ENCODE data around the gene RCSD1.

Gene RCSD1

DNA sequence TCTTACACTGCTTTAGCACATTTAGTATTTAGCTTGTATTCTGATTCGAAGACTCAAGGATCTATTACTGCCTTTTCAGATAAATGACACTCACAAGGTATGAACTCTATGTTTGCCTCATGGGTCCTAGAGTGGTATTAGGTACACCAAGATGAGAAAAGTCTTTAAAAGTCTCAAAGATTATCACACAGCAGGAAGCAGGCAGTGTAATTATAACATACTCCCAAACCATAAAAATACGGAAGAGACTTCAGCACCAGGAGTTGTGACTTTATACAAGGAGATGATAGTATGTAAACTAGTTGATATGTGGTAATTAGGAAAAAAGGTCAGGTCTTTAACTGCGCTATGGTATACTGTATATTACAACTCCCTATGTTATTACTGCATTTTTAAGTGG lies 11.2 kb upstream of the RCSD1 start:
- Histone ChIP-seq H3K9me3 (ENCODE audit: control insufficient read depth, low read length) (peaks cover 11% of the 10 kb centered on the region), H3K4me1 (ENCODE audit: control insufficient read depth, insufficient read depth, low read length, poor library complexity, severe bottlenecking) (peaks cover 33% of the 10 kb centered on the region), H3K4me3 (ENCODE audit: extremely low read depth, insufficient read depth, low read length, poor library complexity, severe bottlenecking) (no peak overlapping the region), H3K36me3 (ENCODE audit: control insufficient read depth, insufficient read depth, low read length) (no peaks in the 10 kb centered on the region), H3K27ac (ENCODE audit: low read depth, low read length, severe bottlenecking) (no peak overlapping the region)
- 100% methylated on average over 1 of the region's 3 CpGs; no CpG with 5 or more reads in 1 of the 2 experiments for WGBS, 2 experiments (ENCODE audit: insufficient coverage in 2 of 2)

DNA sequence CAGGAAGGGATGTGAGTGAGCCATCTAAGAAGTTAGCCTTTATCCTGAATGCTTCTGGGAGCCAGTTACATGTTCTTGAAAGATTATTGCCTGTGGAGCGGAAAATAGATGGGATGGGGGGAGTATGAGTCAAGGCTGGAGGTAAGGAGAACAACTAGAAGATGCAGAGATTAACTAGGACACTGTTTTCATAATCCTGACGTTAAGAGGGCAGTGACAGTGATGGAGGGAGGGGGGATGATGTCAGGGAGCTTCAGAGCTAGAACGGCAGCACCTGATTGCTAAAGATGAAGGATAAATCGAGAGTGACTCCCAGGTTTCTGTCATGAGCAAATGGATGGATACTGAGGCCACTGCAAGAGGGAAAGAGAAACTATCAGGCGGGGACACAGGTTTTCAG lies 10.0 kb upstream of the RCSD1 start:
- peak overlapping the region; percentile 47 for H3K27ac ChIP-seq (ENCODE audit: low read depth, low read length, severe bottlenecking)
- peaks cover 8% of the 10 kb centered on the region for H3K9me3 ChIP-seq (ENCODE audit: control insufficient read depth, low read length)
- H3K36me3 ChIP-seq (ENCODE audit: control insufficient read depth, insufficient read depth, low read length) = no peaks in the 10 kb centered on the region
- WGBS, 2 experiments (ENCODE audit: insufficient coverage in 2 of 2) = 80 to 86% methylated on average over 5 of the region's 5 CpGs
- no peak overlapping the region for H3K4me3 ChIP-seq (ENCODE audit: extremely low read depth, insufficient read depth, low read length, poor library complexity, severe bottlenecking)
- peaks cover 33% of the 10 kb centered on the region for H3K4me1 ChIP-seq (ENCODE audit: control insufficient read depth, insufficient read depth, low read length, poor library complexity, severe bottlenecking)

DNA sequence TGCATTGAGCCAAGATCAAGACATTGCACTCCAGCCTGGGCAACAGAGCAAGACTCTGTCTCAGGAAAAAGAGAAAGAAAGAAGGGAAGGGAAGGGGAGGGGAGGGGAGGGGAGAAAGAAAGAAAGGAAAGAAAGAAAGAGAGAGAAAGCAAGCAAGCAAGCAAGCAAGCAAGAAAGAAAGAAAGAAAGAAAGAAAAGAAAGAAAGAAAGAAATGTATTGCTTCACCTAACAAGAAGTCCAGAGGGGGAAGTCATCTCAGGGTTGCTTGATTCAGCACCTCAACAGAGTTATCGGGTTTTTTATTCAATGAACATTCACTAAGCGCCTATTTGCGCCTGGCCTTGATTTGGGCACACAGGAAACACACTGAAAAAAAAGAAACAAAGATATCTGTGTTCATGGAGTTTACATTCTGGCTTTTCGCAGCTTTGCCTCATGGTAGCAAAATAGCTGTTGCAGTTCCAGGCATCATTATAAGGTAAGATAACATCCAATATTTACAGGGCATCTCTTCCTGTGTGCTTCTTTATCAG lies 8.2 kb upstream of the RCSD1 start:
- Histone ChIP-seq H3K4me3 (ENCODE audit: extremely low read depth, insufficient read depth, low read length, poor library complexity, severe bottlenecking) (no peak overlapping the region), H3K36me3 (ENCODE audit: control insufficient read depth, insufficient read depth, low read length) (no peaks in the 10 kb centered on the region), H3K4me1 (ENCODE audit: control insufficient read depth, insufficient read depth, low read length, poor library complexity, severe bottlenecking) (peaks cover 28% of the 10 kb centered on the region), H3K9me3 (ENCODE audit: control insufficient read depth, low read length) (no peaks in the 10 kb centered on the region), H3K27ac (ENCODE audit: low read depth, low read length, severe bottlenecking) (no peak overlapping the region)
- 90 to 100% methylated on average over 2 to 3 of the region's 4 CpGs for WGBS, 2 experiments (ENCODE audit: insufficient coverage in 2 of 2)

DNA sequence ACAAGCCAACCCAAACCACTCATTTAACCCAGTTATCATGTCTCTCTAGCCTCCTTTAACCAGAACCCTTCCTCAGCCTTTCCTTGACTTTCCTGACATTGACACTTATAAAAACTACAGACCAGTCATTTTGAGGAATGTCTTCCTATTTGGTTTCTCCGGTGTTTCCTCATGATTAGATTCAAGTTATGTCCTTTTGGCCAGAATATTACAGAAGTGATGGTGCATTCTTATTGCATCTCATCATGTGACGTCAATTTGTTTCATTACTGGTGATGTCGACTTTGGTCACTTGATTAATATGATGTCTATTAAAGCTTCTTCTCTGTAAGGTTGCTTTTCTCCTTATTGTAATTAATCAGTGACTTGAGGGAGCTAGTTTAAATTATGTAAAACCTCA lies 6.1 kb upstream of the RCSD1 start:
- Histone ChIP-seq H3K4me1 (ENCODE audit: control insufficient read depth, insufficient read depth, low read length, poor library complexity, severe bottlenecking) (peaks cover 18% of the 10 kb centered on the region), H3K36me3 (ENCODE audit: control insufficient read depth, insufficient read depth, low read length) (no peaks in the 10 kb centered on the region), H3K9me3 (ENCODE audit: control insufficient read depth, low read length) (no peaks in the 10 kb centered on the region), H3K27ac (ENCODE audit: low read depth, low read length, severe bottlenecking) (no peak overlapping the region), H3K4me3 (ENCODE audit: extremely low read depth, insufficient read depth, low read length, poor library complexity, severe bottlenecking) (no peak overlapping the region)
- WGBS, 2 experiments (ENCODE audit: insufficient coverage in 2 of 2) = 100% methylated on average over 1 of the region's 3 CpGs; no CpG with 5 or more reads in 1 of the 2 experiments

DNA sequence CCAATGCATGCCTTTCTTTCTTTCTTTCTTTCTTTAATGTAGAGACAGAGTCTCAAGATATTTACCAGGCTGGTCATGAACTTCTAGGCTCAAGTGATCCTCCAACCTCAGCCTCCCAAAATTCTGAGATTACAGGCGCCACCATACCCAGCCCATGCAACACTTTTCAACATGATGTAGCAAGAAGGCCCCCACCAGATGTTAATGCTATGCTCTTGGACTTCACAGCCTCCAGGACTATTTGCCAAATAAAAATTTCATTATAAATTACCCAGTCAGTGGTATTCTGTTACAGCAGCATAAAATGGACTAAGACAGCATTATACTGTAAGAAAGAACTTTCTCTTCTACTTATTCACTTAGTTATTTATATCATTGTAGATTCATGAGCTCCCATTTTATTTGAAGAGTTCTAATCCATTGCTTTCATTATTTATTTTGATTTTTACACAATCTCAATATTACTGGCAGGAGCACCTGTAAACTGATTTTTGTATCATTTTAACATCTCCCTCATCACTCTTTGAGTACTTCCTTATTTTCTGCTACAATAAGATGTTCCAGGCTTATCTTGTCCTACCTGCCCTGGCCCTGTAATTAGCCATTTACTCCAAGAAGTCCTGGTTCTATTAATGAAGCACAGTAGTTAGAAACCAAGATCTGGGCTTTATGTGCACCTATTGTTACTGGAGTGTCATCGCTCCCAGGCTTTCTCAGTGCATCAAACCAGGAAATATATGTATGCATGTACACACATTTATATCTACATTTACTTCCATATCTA lies 4.8 kb upstream of the RCSD1 start:
- peaks cover 19% of the 10 kb centered on the region for H3K4me1 ChIP-seq (ENCODE audit: control insufficient read depth, insufficient read depth, low read length, poor library complexity, severe bottlenecking)
- H3K36me3 ChIP-seq (ENCODE audit: control insufficient read depth, insufficient read depth, low read length) = no peaks in the 10 kb centered on the region
- H3K9me3 ChIP-seq (ENCODE audit: control insufficient read depth, low read length) = no peaks in the 10 kb centered on the region
- no peak overlapping the region for H3K4me3 ChIP-seq (ENCODE audit: extremely low read depth, insufficient read depth, low read length, poor library complexity, severe bottlenecking)
- WGBS, 2 experiments (ENCODE audit: insufficient coverage in 2 of 2) = 100% methylated on average over 1 of the region's 2 CpGs
- no peak overlapping the region for H3K27ac ChIP-seq (ENCODE audit: low read depth, low read length, severe bottlenecking)

DNA sequence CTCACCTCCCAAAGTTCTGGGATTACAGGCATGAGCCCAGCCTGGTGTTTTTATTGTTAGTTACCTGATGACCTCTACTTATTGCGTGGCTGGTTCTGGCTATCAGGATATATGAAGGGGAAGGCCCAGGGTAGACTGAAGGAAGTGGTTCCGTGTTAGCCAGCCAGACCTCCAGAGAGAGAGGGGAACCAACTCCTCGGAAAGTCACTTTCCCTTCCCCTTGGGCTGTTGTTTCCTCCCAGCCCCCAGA lies 2.5 kb upstream of the RCSD1 start:
- H3K27ac ChIP-seq (ENCODE audit: low read depth, low read length, severe bottlenecking) = peak overlapping the region; percentile 57
- H3K4me1 ChIP-seq (ENCODE audit: control insufficient read depth, insufficient read depth, low read length, poor library complexity, severe bottlenecking) = peaks cover 33% of the 10 kb centered on the region
- no peak overlapping the region for H3K4me3 ChIP-seq (ENCODE audit: extremely low read depth, insufficient read depth, low read length, poor library complexity, severe bottlenecking)
- H3K9me3 ChIP-seq (ENCODE audit: control insufficient read depth, low read length) = no peaks in the 10 kb centered on the region
- WGBS, 2 experiments (ENCODE audit: insufficient coverage in 2 of 2) = 94% methylated on average over 2 of the region's 3 CpGs; no CpG with 5 or more reads in 1 of the 2 experiments
- H3K36me3 ChIP-seq (ENCODE audit: control insufficient read depth, insufficient read depth, low read length) = no peaks in the 10 kb centered on the region

DNA sequence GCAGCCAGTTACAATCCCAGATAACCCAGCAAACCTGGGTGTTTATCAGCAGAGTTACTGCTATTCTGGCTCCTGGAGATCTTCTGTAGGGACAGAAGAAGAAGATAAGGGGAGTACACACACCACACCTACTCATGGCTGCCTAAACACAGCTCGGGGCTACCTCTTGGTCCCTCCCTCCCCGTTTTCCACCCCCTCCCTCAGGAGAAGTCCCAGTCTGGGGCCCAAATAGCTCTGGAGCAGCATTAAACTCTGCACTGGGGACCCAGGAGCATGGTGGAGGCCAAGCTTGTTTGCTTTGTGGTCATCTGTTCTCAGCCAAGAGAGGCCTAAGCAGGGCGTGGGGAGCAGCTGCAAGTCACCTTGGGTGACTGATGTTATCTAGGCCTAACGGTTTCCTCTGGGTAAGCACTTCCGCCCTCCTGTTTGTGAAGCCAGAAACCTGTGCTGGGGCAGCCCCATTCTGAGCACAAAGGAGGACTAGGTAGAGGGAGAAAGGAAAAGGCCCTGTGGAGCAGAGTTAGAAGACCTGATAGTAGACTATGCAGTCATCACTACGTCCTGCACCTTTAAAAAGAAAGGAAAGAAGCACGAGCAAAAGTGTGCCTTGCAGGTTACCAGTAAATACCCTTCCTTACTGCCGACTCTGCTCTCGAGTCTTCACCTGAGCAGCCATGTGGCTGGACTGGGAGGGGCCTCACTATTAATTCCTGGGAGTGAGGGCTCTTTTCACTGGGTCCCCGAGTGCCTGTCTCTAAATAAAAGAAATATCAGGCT lies 2.0 kb upstream of the RCSD1 start:
- Histone ChIP-seq H3K9me3 (ENCODE audit: control insufficient read depth, low read length) (no peaks in the 10 kb centered on the region), H3K27ac (ENCODE audit: low read depth, low read length, severe bottlenecking) (peak overlapping the region; percentile 57)

DNA sequence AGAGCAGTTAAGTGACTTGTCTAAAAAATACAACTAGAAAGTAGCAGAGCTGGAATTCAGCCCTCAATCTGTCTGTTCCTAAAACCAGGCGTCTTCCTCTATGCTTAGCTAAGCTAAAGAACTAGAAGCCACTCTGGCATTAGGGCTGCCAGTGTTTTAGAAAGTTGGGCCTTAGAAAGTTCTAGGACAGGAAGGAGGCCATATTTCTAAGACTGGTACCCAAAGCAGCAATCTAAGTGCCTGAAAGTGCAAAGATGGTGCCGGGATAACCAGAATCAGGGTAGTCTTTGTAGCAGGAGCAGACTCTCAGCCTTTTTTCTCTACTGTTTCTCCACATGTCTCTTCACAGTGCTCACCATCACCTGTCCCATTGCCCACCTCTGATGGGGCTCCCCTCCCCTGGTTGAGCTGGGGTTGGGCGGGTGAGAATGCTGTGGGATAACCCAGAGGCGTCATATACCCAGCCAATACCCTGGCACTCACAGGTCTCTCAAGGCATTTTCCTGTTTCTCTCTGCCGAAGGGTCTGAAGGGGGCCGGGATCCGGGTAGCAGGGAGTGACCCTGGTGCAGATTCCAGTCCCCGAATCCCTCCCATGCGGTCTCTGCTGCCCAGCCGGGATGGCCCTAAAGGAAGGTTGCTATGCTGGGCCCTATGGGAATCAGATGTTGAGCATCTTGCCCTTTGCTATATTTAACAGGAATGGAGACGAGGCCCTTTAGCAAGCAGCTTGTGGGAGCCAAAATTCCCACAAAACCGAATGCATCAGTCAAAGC lies 1.1 kb upstream of the RCSD1 start:
- Histone ChIP-seq H3K27ac (ENCODE audit: low read depth, low read length, severe bottlenecking) (no peak overlapping the region), H3K4me1 (ENCODE audit: control insufficient read depth, insufficient read depth, low read length, poor library complexity, severe bottlenecking) (peaks cover 33% of the 10 kb centered on the region), H3K36me3 (ENCODE audit: control insufficient read depth, insufficient read depth, low read length) (peaks cover 3% of the 10 kb centered on the region), H3K9me3 (ENCODE audit: control insufficient read depth, low read length) (no peaks in the 10 kb centered on the region), H3K4me3 (ENCODE audit: extremely low read depth, insufficient read depth, low read length, poor library complexity, severe bottlenecking) (no peak overlapping the region)
- WGBS, 2 experiments (ENCODE audit: insufficient coverage in 2 of 2) = 89 to 93% methylated on average over 7 to 11 of the region's 12 CpGs

More for the DNA sequence above, 2.0 kb upstream of the RCSD1 start:
- 76 to 87% methylated on average over 6 of the region's 10 CpGs for WGBS, 2 experiments (ENCODE audit: insufficient coverage in 2 of 2)
- H3K36me3 ChIP-seq (ENCODE audit: control insufficient read depth, insufficient read depth, low read length) = no peaks in the 10 kb centered on the region
- peaks cover 33% of the 10 kb centered on the region for H3K4me1 ChIP-seq (ENCODE audit: control insufficient read depth, insufficient read depth, low read length, poor library complexity, severe bottlenecking)
- no peak overlapping the region for H3K4me3 ChIP-seq (ENCODE audit: extremely low read depth, insufficient read depth, low read length, poor library complexity, severe bottlenecking)

DNA sequence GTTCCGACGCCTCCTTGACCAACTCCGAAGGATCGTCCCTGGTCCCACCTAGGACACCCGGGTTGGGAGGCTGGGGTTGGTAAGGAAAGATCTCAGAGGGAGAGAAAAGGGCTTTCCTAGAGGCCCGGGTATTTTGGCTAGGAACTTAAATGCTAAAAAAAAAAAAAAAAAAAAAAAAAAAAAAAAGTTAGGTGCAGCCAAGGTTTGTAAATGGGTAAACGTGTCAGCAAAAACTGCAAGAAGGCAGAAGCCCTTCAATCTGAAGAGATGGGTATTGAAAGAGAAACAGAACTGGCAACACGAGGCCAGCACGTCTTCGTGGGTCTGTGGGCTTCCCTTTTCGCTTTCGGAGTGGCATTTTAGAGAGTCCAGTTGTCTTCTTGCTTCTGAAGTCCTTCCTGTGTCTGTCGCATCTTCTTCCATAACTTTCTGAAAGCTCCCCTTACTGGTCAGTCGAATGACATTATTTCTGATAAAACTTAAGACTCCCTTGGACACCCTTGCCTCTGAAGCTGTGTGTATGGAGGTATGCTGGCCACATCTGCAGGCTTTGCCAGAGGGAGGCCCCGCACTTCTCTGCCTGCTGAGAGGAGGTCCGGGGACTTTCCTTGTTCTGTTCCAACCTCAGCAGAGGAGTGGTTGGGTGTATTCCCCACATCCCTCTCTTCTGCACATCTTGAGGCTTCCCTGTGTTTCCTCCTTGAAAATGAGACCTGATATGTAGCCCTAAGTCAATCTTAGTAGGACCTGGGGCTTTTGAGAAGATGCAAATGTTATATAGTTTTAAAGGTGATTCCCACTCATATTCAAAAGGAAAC lies 745 bp downstream of the RCSD1 start:
- 69 to 76% methylated on average over 8 to 9 of the region's 16 CpGs for WGBS, 2 experiments (ENCODE audit: insufficient coverage in 2 of 2)
- peaks cover 3% of the 10 kb centered on the region for H3K36me3 ChIP-seq (ENCODE audit: control insufficient read depth, insufficient read depth, low read length)
- H3K4me1 ChIP-seq (ENCODE audit: control insufficient read depth, insufficient read depth, low read length, poor library complexity, severe bottlenecking) = peaks cover 42% of the 10 kb centered on the region
- H3K9me3 ChIP-seq (ENCODE audit: control insufficient read depth, low read length) = no peaks in the 10 kb centered on the region
- peak overlapping the region; percentile 51 for H3K4me3 ChIP-seq (ENCODE audit: extremely low read depth, insufficient read depth, low read length, poor library complexity, severe bottlenecking)
- no peak overlapping the region for H3K27ac ChIP-seq (ENCODE audit: low read depth, low read length, severe bottlenecking)

DNA sequence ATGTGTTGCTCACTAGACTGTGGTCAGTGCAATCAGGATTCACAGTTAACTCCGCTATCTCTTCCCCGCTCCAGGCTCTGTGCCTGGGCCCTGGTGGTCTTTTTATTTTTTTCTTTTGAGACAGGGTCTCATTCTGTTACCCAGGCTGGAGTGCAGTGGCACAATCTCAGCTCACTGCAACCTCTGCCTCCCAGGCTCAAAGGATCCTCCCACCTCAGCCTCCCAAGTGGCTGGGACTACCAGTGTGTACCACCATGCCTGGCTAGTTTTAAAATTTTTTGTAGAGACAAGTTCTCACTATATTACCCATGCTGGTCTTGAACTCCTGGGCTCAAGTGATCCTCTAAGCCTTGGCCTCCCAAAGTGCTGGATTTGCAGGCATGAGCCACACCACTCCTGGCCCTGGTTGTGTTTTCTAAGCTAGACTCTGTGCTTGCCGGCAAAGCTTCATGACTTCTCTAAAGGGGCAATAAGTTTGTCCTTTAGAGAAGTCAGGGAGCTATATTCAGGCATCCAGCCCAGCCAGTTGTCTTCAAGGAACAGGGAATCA lies 1.4 kb downstream of the RCSD1 start:
- 59 to 76% methylated on average over 2 to 3 of the region's 3 CpGs for WGBS, 2 experiments (ENCODE audit: insufficient coverage in 2 of 2)
- H3K27ac ChIP-seq (ENCODE audit: low read depth, low read length, severe bottlenecking) = peak overlapping the region; percentile 56
- H3K4me3 ChIP-seq (ENCODE audit: extremely low read depth, insufficient read depth, low read length, poor library complexity, severe bottlenecking) = peak overlapping the region; percentile 51
- peaks cover 3% of the 10 kb centered on the region for H3K36me3 ChIP-seq (ENCODE audit: control insufficient read depth, insufficient read depth, low read length)
- peaks cover 46% of the 10 kb centered on the region for H3K4me1 ChIP-seq (ENCODE audit: control insufficient read depth, insufficient read depth, low read length, poor library complexity, severe bottlenecking)
- no peaks in the 10 kb centered on the region for H3K9me3 ChIP-seq (ENCODE audit: control insufficient read depth, low read length)
